ENCODE measurements around the gene PERM1. TPM values are rescaled to one million over a fixed set of nuclear protein-coding genes. Genes with fewer than 3 reads are reported as not detected.
"Not testable (repeated sequence)": the region's sequence is repeated elsewhere in the genome, so short reads cannot be mapped to it uniquely, and the experiment has no call there.

The PERM1 gene
- polyA plus RNA-seq, 4 donors, result 0.23 to 0.43 (median 0.32) TPM; not detected in 1

- DNase-seq (ENCODE audit: low read depth in 4 of 4, low spot score in 3 of 4), result no peak
These were observed 16.8 kb upstream of the PERM1 start for GRCh38 chr1:998745-998994.

- no peak for DNase-seq (ENCODE audit: low read depth in 4 of 4, low spot score in 3 of 4)
These were observed 16.3 kb upstream of the PERM1 start for GRCh38 chr1:997993-998744.

DNA sequence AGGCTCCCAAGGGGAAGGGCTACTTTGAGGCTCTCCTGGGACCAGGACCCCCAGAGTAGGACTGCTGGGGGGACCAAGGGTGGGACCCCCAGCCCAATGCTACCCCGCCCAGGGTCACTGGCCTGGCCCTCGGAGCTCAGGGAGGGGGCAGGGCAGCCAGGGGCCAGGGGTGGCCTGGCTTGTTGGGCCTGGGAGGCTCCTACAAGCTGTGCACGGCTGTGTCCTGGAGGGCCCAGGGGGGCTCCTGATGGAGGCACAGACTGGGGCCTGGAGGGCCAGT lies 15.8 kb upstream of the PERM1 start:
- no peak for DNase-seq (ENCODE audit: low read depth in 4 of 4, low spot score in 3 of 4)

GRCh38 chr1:996851-997712 lies 15.2 kb upstream of the PERM1 start:
- no peak for DNase-seq (ENCODE audit: low read depth in 4 of 4, low spot score in 3 of 4)

- no peak for DNase-seq (ENCODE audit: low read depth in 4 of 4, low spot score in 3 of 4)
These were observed 14.1 kb upstream of the PERM1 start for GRCh38 chr1:995665-996633.

DNA sequence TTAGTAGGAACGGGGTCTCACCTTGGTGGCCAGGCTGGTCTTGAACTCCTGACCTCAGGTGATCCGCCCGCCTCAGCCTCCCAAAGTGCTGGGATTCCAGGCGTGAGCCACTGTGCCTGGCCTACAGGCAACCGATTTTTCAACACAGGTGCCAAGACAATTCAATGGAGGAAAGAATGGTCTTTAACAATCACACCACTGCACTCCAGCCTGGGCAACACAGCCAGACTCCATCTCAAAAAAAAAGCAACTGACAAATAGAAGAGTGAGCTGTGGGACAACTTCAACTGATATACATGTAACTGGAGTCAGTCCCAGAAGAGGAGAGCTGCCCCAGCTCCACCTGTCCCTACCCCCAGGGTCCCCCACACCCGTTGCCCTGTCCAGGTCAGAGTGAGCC lies 12.7 kb upstream of the PERM1 start:
- DNase-seq (ENCODE audit: low read depth in 4 of 4, low spot score in 3 of 4), result not testable (repeated sequence)

DNA sequence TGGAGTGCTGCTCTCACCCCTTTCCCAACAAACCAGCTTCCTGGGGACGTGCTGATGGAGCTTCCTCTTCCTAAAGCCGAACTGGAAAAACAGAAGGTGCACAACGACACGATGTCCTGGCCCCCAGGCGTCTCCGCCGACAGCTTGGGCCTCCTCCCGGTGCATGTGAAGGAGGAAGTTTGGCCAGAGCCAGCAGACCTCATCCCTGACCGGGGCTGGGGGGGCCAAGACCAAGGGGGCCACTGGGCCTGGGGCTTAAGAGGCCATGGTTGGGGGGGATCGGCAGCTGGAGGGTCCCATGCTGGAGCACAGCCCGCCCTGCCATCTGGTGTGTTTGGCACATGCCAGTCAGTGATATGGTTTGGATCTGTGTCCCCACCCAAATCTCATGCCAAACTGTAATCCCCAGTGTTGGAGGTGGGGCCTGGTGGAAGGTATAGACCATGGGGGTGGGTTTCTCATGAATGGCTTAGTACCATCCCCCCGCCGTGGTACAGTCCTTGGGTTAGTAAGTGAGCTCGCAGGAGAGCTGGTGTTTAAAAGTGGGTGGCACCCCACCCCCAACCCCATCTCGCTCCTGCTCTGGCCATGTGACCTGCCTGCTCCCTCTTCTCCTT lies 11.6 kb upstream of the PERM1 start:
- no peak for DNase-seq (ENCODE audit: low read depth in 4 of 4, low spot score in 3 of 4)

GRCh38 chr1:992362-992761 lies 10.5 kb upstream of the PERM1 start:
- DNase-seq (ENCODE audit: low read depth in 4 of 4, low spot score in 3 of 4), result no peak

DNA sequence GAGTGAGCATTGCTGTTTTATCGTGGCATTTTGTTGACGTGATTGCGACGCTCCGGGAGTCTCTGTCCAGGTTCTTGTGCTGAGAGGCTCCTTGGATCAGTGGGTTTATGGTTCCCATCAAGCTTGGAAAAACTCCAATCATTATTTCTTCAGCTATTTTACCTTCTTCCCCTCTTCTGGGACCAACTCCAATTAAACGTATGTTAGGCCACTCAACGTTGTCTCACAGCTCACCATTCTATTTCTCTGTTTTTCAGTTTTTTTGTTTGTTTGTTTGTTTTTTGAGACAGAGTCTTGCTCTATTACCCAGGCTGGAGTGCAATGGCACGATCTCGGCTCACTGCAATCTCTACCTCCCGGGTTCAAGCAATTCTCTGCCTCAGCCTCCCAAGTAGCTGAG lies 10.0 kb upstream of the PERM1 start:
- no peak for DNase-seq (ENCODE audit: low read depth in 4 of 4, low spot score in 3 of 4)

DNA sequence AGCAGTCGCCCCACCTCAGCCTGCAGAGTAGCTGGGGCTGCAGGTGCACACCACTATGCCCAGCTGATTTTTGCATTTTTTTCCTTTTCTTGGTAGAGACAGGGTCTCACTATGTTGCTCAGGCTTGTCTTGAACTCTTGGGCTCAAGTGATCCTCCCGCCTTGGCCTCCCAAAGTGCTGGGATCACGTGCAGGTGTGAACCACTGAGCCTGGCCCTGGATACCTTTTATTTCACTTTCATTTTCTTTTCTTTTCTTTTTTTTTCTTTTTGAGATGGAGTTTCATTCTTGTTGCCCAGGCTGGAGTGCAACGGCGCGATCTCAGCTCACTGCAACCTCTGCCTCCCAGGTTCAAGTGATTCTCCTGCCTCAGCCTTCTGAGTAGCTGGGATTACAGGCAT lies 9.4 kb upstream of the PERM1 start:
- DNase-seq (ENCODE audit: low read depth in 4 of 4, low spot score in 3 of 4), result not testable (repeated sequence)

DNA sequence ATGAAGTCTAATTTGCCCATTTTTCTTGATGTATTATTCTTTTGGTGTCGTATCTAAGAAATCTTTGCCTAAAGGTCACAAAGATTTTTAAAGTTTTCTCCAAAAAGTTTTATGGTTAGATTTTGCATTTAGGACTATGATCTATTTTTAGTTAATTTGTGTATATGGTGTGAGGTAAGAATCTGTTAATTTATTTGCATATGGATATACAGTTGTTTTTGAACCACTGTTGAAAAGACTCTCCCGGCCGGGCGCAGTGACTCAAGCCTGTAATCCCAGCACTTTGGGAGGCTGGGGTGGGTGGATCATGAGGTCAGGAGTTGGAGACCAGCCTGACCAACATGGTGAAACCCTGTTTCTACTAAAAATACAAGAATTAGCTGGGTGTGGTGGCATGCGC lies 6.2 kb upstream of the PERM1 start:
- not testable (repeated sequence) for DNase-seq (ENCODE audit: low read depth in 4 of 4, low spot score in 3 of 4)

DNA sequence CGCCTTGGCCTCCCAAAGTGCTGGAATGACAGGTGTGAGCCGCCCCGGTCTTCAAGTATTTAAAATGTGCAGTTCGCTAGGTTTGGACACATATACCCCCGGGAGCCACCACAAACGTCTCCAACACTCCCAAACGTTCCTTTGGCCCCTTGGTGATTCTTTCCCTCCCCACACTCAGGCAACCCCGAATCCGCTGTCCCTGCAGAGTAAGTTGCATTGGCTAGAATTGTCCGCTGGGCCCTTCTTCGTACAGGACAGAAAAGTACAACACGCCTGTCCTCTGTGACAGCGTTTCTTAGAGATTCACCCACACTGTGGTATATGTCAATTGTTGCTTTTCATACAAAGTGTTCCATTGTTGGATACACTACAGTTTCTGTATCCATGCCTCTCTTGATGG lies 3.2 kb upstream of the PERM1 start:
- DNase-seq (ENCODE audit: low read depth in 4 of 4, low spot score in 3 of 4), result no peak

- no peak for DNase-seq (ENCODE audit: low read depth in 4 of 4, low spot score in 3 of 4)
These were observed 2.6 kb upstream of the PERM1 start for GRCh38 chr1:984476-984814.

GRCh38 chr1:983798-984475 lies 2.0 kb upstream of the PERM1 start:
- DNase-seq (ENCODE audit: low read depth in 4 of 4, low spot score in 3 of 4), result no peak

DNA sequence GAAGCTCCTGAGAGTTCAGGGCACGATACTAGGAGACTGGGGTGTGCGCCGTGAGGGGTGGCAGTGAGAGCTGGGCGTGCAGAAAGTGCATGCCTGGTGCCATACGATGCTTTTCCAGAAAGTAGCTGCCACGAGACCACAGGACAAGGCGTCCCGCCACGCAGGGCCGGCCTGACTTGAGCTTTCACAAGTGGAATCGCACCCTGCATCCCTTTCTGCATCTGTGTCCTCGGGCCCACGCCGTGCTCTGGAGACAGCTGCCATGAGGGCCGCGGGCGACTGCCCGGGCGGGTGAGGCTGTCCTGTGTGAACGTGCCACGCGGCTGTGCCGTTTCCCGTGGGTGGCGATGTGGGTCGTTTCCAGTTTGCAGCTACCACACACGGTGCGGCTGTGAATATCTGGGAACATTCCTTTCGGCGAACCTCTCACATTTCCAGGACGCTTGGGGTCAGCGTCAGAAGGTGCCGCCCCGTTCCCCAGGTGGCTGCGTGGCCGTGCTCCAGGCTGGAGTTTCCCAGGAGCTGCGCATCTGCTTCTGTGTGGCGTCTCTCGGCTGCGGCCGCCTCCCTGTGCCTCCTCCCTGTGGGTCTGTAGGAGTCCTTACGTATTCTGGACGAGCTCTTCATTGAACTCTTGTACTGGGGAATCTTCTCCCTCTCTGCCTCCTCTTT lies 1.0 kb upstream of the PERM1 start:
- DNase-seq (ENCODE audit: low read depth in 4 of 4, low spot score in 3 of 4), result no peak

DNA sequence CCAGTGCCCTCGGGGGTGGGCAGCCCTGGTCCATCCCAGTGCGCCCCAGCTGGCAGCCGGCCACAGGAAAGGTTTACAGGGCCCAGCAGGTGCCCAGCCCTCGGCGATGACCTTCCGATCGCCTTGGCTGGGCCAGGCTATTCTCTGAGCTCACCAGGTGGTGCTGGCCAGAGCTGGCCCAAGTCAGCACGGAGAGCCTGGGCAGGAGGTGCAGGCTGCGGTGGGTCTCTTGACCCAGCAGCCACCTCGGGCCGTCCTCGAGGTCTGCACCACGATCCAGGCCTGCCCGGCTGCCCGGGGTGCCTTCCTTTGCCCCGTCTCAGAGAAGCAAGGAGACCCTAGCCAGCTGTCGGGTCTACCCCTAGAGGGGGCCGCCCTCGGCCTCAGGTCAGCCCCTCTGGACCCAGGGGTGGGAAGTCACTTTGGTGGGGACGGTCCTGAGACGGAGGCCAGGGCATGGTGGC lies 370 bp downstream of the PERM1 start:
- DNase-seq (ENCODE audit: low read depth in 4 of 4, low spot score in 3 of 4), result no peak

DNA sequence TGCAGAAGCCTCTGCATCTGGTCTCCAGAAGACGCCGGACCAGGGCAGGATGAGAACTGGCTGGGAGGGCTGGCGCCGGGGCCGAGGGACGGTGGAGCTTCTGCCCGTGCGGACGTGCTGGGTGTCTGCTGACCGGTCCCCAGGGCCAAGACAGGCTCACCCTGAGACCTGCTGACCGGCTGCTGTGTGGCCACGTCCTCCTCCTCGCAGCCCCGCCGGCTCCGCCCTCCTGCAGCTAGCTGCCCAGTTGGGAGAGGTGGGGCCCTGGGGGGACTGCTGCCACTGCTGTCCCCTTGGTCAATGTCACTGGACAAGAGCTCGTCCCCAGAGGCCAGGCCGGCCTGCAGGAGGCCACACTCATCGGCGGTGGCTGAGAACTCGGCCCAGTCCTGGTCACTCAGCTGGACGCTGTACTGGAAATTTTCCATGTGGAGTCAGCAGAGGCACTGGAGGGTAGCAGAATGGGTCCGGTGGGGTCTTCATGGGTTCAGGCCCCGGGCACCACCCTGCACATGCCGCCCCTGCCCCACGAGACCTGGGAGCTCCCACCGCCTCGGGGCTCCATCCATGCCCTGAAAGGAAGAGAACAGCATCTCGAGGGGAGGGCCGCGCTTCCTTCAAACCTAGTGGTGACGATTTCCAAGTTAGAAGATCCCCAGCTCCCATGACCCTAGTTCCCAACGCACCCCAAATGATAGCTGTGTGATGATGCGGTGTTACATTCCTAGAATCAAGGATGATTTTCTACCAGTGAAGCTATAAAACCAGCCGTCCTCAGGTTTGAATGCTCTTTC lies 1.1 kb downstream of the PERM1 start:
- no peak for DNase-seq (ENCODE audit: low read depth in 4 of 4, low spot score in 3 of 4)

GRCh38 chr1:980137-980571 lies 1.7 kb downstream of the PERM1 start:
- no peak for DNase-seq (ENCODE audit: low read depth in 4 of 4, low spot score in 3 of 4)

DNA sequence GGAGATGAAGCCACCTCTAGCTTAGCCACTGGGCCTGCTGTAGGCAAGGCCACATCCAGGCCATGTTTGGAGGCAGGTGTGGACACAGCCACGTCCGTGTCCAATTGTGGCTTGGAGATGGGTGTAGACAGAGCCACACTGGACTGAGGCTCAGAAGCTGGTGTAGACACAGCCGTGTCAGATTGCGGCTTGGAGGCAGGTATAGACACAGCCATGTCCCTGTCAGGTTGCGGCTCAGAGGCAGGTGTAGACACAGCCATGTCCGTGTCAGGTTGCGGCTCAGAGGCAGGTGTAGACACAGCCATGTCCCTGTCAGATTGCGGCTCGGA lies 2.2 kb downstream of the PERM1 start:
- no peak for DNase-seq (ENCODE audit: low read depth in 4 of 4, low spot score in 3 of 4)

Data from left renal pelvis (tissue), 4 donors.